Activated naive CD4-positive, alpha-beta T cell treated with anti-CD3 and anti-CD28 coated beads, Interleukin-2, amount 10 ng/mL, durations not matched to agents 7 days and 5 days (primary cell): ENCODE data around the gene ASCL5.

Source experiments
- CTCF ChIA-PET: fragments of 350-600 bp; sonication (Branson Sonifier 250); formaldehyde crosslinking; loops from one replicate; lab custom pipeline; 2021; ENCODE audit warnings: antibody characterized with exemption; lab: Charles Lee
- DNase-seq: peaks from one replicate; pipeline ENCODE4 v3.0.0-alpha.2; 2020
- H3K27ac Mint-ChIP-seq: one replicate; pipeline ENCODE4 v1.8.0; 2021; ENCODE audit warnings: mild to moderate bottlenecking, moderate library complexity, mixed read lengths
- H3K27me3 Mint-ChIP-seq: one replicate; pipeline ENCODE4 v1.8.0; 2021; ENCODE audit warnings: mild to moderate bottlenecking, mixed read lengths
- H3K36me3 Mint-ChIP-seq: one replicate; pipeline ENCODE4 v1.8.0; 2021; ENCODE audit warnings: mixed read lengths
- H3K4me1 Mint-ChIP-seq: one replicate; pipeline ENCODE4 v1.8.0; 2021; ENCODE audit warnings: mixed read lengths
- H3K4me3 Mint-ChIP-seq: one replicate; pipeline ENCODE4 v1.8.0; 2021; ENCODE audit warnings: mild to moderate bottlenecking, moderate library complexity, mixed read lengths
- H3K9me3 Mint-ChIP-seq: one replicate; pipeline ENCODE4 v1.8.0; 2021; ENCODE audit warnings: mixed read lengths

The ASCL5 gene

DNA sequence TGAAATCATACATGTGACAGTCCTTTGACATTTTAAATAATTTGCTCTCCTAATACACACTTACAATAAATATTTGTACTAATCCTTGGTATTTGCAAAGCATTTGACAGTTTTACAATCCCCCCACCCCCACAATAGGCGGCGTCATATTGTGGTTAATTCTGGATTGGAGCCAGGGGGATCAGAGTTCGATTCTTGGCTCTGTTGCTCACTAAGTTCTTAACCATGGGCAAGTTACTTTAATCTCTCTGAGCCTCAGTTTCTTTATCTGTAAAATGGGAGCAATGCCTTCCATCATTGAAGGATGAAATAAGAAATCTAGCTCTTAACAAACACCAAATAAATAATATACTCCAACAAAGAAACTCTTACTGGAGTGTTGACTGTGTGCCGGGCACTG, 38.6 kb downstream of the ASCL5 start:
- H3K36me3 Mint-ChIP-seq = no peaks in the 10 kb centered on the region
- no peak overlapping the region for H3K27ac Mint-ChIP-seq
- no peaks in the 10 kb centered on the region for H3K4me1 Mint-ChIP-seq
- H3K27me3 Mint-ChIP-seq = peaks cover 54% of the 10 kb centered on the region
- no peak for DNase-seq
- no peak overlapping the region for H3K4me3 Mint-ChIP-seq
- CTCF ChIA-PET = no interaction called here
- no peaks in the 10 kb centered on the region for H3K9me3 Mint-ChIP-seq

DNA sequence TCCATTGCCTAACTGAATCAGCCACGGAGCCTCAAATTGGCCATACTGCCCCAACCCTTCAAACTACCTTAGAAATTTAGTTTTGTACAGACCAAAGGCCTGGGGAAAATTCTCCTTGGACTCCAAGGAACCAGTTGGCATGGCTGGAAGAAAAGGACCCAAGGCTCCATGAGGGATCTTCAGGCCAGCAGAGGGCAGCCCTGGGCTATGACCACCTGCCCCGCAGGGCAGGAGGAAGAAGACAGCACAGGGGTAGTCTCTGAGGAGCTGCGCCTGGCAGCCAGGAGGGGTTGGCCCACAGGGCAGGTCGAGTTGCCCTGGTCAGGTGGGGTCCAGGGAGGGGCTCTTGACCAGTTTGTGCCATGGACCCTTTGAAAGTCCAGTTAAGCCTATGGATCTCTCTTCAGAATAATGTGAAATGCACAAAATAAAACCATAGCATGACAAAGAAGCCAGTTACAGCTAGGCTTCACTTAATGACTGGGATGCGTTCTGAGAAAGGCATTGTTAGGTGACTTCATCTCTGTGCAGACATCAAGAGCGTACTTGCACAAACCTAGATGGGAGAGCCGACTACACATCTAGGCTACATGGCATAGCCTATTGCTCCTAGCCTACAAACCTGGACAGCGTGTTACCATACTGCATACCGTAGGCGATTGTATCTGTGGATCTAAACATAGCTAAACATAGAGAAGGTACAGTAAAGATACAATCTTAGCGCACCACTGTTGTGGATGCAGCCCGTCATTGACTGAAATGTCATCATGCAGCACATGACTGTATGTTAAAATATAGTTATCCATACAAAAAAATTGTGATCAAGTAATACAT, 40.9 kb downstream of the ASCL5 start:
- H3K36me3 Mint-ChIP-seq = no peaks in the 10 kb centered on the region
- H3K4me3 Mint-ChIP-seq = no peak overlapping the region
- H3K4me1 Mint-ChIP-seq = no peaks in the 10 kb centered on the region
- no peaks in the 10 kb centered on the region for H3K9me3 Mint-ChIP-seq
- peaks cover 44% of the 10 kb centered on the region for H3K27me3 Mint-ChIP-seq
- DNase-seq = peak; percentile 57
- H3K27ac Mint-ChIP-seq = no peak overlapping the region
- CTCF ChIA-PET = interaction anchor here (0.8 to 4.4 kb wide), 8 partner anchors 21 to 115 kb away, joined by 3 to 25 read pairs (median 4); no protein-coding TSS in a partner anchor

DNA sequence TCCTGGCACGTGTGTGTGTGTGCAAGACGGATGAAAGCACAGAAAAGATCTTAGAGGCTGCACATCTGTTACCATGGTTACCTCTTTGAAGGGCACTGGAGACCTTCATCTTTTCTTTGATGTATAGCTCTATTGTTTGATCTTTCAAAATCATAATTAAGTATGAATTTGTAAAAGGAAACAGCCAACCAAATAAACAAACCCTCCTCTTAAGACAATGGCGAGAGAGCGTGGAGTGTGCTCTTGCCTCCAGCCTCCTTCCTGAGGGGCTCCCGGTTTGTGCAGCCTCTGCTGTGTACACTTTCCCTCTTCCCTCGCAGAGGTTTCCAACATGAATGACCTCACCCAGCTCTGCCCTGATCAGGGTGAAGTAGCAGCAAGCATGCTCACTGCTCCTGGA, 42.7 kb downstream of the ASCL5 start:
- no peak overlapping the region for H3K27ac Mint-ChIP-seq
- DNase-seq = no peak
- H3K4me1 Mint-ChIP-seq = no peaks in the 10 kb centered on the region
- CTCF ChIA-PET = interaction anchor here (1.0 to 4.4 kb wide), 4 partner anchors 29 to 104 kb away, joined by 3 to 25 read pairs (median 4); no protein-coding TSS in a partner anchor
- no peaks in the 10 kb centered on the region for H3K9me3 Mint-ChIP-seq
- H3K27me3 Mint-ChIP-seq = peaks cover 40% of the 10 kb centered on the region
- H3K36me3 Mint-ChIP-seq = no peaks in the 10 kb centered on the region
- no peak overlapping the region for H3K4me3 Mint-ChIP-seq

DNA sequence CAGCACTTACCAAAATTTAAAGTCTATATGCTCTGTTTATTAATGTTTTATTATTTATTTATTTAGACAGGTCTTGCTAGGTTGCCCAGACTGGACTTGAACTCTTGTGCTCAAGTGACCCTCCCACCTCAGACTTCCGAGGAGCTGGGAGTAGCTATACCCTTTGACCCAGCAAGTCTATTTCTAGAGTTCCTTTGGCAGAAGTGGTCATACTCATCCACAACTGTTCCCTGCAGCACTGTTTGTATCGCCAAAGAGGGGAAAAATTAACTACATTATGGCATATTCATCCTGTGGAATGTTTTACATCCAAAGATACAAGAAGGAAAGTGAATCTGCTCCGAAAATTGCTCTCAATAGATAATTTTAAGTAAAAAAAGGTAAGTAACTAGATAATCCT, 43.2 kb downstream of the ASCL5 start:
- Mint-ChIP-seq H3K27me3 (peaks cover 37% of the 10 kb centered on the region), H3K36me3 (no peaks in the 10 kb centered on the region), H3K9me3 (no peaks in the 10 kb centered on the region), H3K27ac (no peak overlapping the region), H3K4me1 (no peaks in the 10 kb centered on the region), H3K4me3 (no peak overlapping the region)
- no peak for DNase-seq
- CTCF ChIA-PET = interaction anchor here (1.0 to 4.4 kb wide), 4 partner anchors 30 to 104 kb away, joined by 3 to 25 read pairs (median 4); no protein-coding TSS in a partner anchor

DNA sequence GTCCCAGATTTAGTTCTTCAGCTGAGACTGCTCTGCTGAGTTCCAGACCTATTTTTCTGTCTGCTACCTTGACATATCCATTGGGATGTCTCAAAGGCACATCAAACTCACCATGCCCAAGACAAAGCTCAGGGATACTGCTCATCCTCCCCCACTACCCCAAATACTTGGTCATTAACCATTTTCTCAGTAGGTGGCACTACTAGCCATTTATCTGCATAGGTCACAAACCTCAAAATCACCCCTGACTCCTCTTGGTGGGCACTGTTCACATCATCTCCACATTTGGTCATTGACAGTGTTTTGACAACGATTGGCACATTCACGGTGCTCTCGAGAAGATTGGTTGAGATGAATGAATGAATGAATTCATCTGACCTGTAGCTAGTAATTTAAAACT, 46.8 kb downstream of the ASCL5 start:
- H3K27me3 Mint-ChIP-seq = peaks cover 19% of the 10 kb centered on the region
- no peak overlapping the region for H3K27ac Mint-ChIP-seq
- H3K4me1 Mint-ChIP-seq = no peaks in the 10 kb centered on the region
- CTCF ChIA-PET = interaction anchor here (1.3 to 2.8 kb wide), 2 partner anchors 13 to 39 kb away, joined by 3 to 14 read pairs; no protein-coding TSS in a partner anchor
- H3K36me3 Mint-ChIP-seq = no peaks in the 10 kb centered on the region
- no peak for DNase-seq
- H3K9me3 Mint-ChIP-seq = no peaks in the 10 kb centered on the region
- no peak overlapping the region for H3K4me3 Mint-ChIP-seq

DNA sequence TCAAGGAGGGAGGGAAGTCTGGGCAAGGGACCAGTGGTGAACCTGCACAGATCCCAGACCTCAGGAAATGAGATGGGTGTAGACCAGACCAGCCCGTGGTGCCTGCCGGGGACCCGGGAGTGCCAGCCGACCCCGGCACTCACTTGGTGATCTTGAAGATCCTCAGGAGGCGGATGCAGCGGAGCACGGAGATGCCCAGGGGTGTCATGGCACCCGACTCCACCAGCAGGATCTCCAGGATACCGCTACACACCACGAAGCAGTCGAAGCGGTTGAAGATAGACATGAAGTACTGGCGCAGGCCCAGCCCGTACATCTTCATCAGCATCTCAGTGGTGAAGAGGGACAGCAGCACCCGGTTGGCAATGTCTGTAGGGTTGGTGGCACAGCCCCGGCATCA, 49.2 kb downstream of the ASCL5 start:
- H3K36me3 Mint-ChIP-seq = no peaks in the 10 kb centered on the region
- no peak overlapping the region for H3K4me3 Mint-ChIP-seq
- H3K4me1 Mint-ChIP-seq = no peaks in the 10 kb centered on the region
- H3K9me3 Mint-ChIP-seq = no peaks in the 10 kb centered on the region
- CTCF ChIA-PET = interaction anchor here (0.7 kb wide), 1 partner anchor 15 kb away, joined by 3 read pairs; no protein-coding TSS in a partner anchor
- peaks cover 12% of the 10 kb centered on the region for H3K27me3 Mint-ChIP-seq
- H3K27ac Mint-ChIP-seq = no peak overlapping the region
- DNase-seq = no peak

DNA sequence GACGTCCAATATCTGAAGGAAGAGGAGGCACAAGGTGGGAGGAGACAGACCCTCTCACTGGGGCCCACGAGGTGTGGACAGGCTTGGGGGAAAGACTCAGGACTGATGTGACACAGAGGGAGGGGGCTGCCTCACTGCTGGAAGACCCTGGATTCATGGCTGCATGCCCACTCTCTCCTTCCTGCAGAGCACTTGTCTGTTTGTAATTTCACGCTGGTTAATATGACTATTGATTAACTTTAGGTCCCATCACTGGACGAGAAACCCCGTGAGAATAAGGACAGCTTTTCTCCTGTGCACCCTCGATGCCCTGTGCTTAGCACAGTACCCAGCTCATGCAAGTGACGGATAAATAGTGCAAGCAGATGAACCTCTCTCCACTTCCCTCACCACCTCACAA, 49.9 kb downstream of the ASCL5 start:
- H3K27me3 Mint-ChIP-seq = peaks cover 12% of the 10 kb centered on the region
- DNase-seq = no peak
- no peaks in the 10 kb centered on the region for H3K9me3 Mint-ChIP-seq
- no peaks in the 10 kb centered on the region for H3K36me3 Mint-ChIP-seq
- no peak overlapping the region for H3K27ac Mint-ChIP-seq
- no peak overlapping the region for H3K4me3 Mint-ChIP-seq
- CTCF ChIA-PET = no interaction called here
- H3K4me1 Mint-ChIP-seq = no peaks in the 10 kb centered on the region

DNA sequence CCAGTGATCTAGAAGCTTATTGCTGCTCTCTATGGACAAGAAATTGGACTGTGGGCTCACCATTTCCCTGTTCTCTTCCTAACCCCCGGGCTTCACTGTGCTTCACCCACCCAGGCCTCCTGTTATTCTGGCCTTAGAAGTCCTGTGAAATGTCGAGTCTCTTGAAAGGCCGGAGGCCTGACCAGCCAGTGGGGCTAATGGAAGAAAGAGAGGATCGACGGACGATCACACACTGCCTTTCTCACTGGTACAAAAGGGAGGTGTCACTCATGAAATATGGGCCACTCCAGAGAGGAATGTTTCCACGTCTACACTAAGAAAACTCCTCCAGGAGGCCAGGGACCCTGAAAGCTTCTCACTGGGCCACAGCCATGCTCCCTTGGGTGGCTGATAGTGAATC, 50.9 kb downstream of the ASCL5 start:
- H3K9me3 Mint-ChIP-seq = no peaks in the 10 kb centered on the region
- no peak overlapping the region for H3K4me3 Mint-ChIP-seq
- no peak for DNase-seq
- H3K27me3 Mint-ChIP-seq = peaks cover 12% of the 10 kb centered on the region
- H3K27ac Mint-ChIP-seq = no peak overlapping the region
- peaks cover 2% of the 10 kb centered on the region for H3K4me1 Mint-ChIP-seq
- CTCF ChIA-PET = no interaction called here
- no peaks in the 10 kb centered on the region for H3K36me3 Mint-ChIP-seq

DNA sequence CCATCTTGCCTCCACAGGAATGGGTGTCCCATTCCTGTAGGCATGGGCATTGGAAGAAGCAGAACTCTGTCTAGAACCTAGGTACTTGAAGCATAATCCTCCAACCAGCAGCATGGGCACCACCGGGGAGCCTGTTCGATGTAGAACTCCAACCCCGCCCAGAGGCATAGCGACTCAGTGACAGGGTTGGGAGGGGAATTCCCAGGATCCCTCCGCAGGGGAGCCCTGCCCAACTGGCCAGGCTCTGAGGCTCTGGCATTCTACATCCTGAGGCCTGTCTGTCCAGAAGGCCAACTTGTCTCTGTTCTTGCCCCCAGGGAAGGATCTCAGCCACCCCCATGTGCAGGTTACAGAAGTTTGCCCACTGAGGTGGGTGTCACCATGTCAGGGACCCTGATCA, 53.0 kb downstream of the ASCL5 start:
- CTCF ChIA-PET = no interaction called here
- no peaks in the 10 kb centered on the region for H3K36me3 Mint-ChIP-seq
- H3K4me1 Mint-ChIP-seq = peaks cover 2% of the 10 kb centered on the region
- DNase-seq = no peak
- H3K27me3 Mint-ChIP-seq = peaks cover 16% of the 10 kb centered on the region
- no peak overlapping the region for H3K4me3 Mint-ChIP-seq
- no peak overlapping the region for H3K27ac Mint-ChIP-seq
- no peaks in the 10 kb centered on the region for H3K9me3 Mint-ChIP-seq

DNA sequence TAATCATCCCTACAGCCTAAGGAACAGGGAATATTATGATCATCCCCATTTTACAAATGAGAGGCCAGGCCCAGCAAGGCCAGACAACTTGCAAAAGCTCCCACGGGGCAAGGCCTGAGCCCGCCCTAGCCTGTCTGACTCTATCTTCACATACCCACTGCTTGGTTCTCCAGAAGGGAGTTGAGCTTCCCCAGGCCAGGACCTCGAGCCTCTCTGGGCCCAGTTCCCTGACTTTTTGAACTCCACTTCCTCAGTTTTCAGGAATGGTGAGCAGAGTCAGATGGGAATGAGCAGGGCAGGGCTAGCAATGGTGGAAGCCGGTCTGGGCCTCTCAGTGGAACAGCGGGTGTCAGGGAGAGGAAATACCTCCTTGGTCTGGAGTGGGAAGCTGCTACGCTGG, 54.1 kb downstream of the ASCL5 start:
- no peak for DNase-seq
- Mint-ChIP-seq H3K27ac (no peak overlapping the region), H3K27me3 (peaks cover 22% of the 10 kb centered on the region), H3K36me3 (no peaks in the 10 kb centered on the region), H3K4me1 (peaks cover 2% of the 10 kb centered on the region), H3K9me3 (no peaks in the 10 kb centered on the region), H3K4me3 (no peak overlapping the region)
- CTCF ChIA-PET = interaction anchor here (0.7 kb wide), 1 partner anchor 93 kb away, joined by 3 read pairs; no protein-coding TSS in a partner anchor

DNA sequence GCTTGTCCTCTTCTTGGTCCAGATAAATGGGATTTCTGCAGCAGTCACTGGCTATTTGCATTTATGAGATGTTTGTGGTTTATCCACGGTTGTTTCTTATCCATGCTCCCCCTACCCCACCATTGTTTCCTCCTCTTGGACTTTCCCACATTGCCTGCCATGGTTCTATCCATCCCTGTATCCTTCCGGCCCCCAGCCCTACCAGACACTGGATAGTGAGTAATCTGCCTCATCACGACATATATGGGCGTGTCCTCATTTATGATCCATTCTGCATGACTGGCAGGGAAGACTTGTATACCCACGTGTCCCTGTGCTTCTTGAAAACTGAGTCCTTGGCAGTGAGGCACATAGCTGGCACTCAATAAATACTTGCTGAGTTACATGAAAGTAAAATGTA, 54.8 kb downstream of the ASCL5 start:
- H3K27me3 Mint-ChIP-seq = peaks cover 25% of the 10 kb centered on the region
- H3K4me1 Mint-ChIP-seq = peaks cover 2% of the 10 kb centered on the region
- H3K27ac Mint-ChIP-seq = no peak overlapping the region
- no peaks in the 10 kb centered on the region for H3K36me3 Mint-ChIP-seq
- no peak overlapping the region for H3K4me3 Mint-ChIP-seq
- no peak for DNase-seq
- CTCF ChIA-PET = no interaction called here
- H3K9me3 Mint-ChIP-seq = no peaks in the 10 kb centered on the region

DNA sequence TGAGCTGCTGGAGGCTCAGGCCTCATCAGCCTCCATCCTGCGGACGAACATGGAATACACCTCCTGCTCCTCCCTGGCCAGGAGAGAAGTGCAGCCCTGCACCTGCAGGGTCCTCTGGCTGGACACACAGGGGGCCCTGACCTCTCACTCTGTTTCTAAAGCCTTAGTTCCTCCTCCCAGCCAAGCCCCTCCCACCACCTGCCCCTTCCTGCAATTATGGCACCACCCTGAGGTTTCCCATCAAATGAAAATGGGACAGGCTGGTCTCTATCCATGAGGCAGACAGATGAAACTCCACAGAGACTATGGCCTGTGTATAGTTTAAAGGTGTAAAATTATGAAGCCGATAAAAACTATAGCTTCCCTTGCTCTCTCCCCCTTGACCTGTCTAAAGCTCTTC, 57.3 kb downstream of the ASCL5 start:
- Mint-ChIP-seq H3K4me3 (no peak overlapping the region), H3K36me3 (no peaks in the 10 kb centered on the region), H3K9me3 (no peaks in the 10 kb centered on the region), H3K27ac (no peak overlapping the region), H3K4me1 (peaks cover 2% of the 10 kb centered on the region), H3K27me3 (peaks cover 34% of the 10 kb centered on the region)
- no peak for DNase-seq
- CTCF ChIA-PET = no interaction called here

DNA sequence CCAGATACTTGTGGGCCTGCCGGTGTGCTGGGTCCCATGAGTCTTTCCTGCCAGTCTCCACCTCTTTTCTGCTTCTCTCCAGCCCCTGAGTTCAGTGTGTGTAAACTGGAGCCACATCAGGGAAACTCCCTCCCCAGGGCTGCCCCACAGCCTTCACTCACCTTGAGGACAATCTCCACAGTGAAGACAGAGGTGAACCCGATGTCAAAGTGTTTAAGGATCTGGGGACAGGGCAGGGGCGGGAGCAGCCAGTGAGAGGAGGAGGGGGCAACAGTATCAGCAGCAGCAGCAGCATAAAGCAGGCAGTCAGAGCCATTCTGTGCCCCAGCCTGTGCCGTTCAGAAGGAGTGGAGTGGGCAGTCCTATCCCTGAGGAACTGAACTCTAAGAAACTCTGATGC, 58.0 kb downstream of the ASCL5 start:
- no peaks in the 10 kb centered on the region for H3K36me3 Mint-ChIP-seq
- H3K4me1 Mint-ChIP-seq = peaks cover 2% of the 10 kb centered on the region
- DNase-seq = no peak
- CTCF ChIA-PET = no interaction called here
- peaks cover 38% of the 10 kb centered on the region for H3K27me3 Mint-ChIP-seq
- no peaks in the 10 kb centered on the region for H3K9me3 Mint-ChIP-seq
- H3K27ac Mint-ChIP-seq = no peak overlapping the region
- H3K4me3 Mint-ChIP-seq = no peak overlapping the region

DNA sequence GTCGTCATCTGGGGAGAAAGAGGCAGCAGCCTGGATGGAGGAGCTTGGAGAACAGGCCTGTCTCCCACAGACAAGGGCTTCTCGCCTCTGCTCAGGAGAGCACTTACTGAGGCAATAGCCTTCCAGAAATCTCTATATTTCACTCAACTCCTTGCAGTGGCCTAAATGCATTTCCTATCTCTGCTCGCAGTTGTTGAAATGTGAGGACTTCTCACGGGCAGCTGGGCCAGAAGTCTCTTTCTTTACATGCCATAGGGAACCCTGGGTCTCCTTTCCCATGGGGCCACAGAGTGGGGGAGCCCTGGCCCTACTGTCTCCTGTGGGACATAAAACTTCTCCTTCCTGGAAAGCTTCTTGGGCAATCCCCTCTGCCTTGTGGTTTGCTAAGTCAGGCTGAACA, 60.0 kb downstream of the ASCL5 start:
- Mint-ChIP-seq H3K4me1 (peaks cover 2% of the 10 kb centered on the region), H3K9me3 (no peaks in the 10 kb centered on the region), H3K36me3 (no peaks in the 10 kb centered on the region), H3K4me3 (no peak overlapping the region), H3K27me3 (peaks cover 46% of the 10 kb centered on the region), H3K27ac (no peak overlapping the region)
- no peak for DNase-seq
- CTCF ChIA-PET = interaction anchor here (0.7 to 0.9 kb wide), 2 partner anchors 10 to 13 kb away, joined by 3 read pairs; no protein-coding TSS in a partner anchor

DNA sequence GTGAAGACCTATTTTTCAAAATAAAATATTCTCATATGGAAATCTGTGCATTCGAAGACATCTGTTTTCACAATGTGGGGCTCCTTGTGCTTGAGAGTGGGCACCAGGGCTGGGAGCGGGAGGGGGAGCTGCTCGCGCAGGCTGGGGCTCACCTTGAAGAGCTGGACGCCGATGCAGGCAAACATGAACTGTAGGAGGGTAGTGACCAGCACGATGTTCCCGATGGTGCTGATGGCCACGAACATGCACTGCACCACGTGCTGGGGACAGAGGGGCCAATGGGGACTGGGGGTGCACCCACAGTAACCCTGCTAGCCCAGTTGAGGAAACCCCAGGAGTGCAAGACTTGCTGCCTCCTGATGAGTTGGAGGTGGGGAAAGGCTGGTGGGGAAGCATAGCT, 61.3 kb downstream of the ASCL5 start:
- CTCF ChIA-PET = interaction anchor here (1.0 kb wide), 1 partner anchor 94 kb away, joined by 4 read pairs; no protein-coding TSS in a partner anchor
- Mint-ChIP-seq H3K27ac (no peak overlapping the region), H3K27me3 (peaks cover 46% of the 10 kb centered on the region), H3K4me3 (no peak overlapping the region), H3K36me3 (no peaks in the 10 kb centered on the region), H3K4me1 (no peaks in the 10 kb centered on the region), H3K9me3 (no peaks in the 10 kb centered on the region)
- no peak for DNase-seq
